Bronchus fibroblast of lung (primary cell): ENCODE data around the gene PPP1R12A. TPM values are rescaled to one million over a fixed set of nuclear protein-coding genes. Genes with fewer than 3 reads are reported as not detected.

Experiments used
- total RNA-seq: library from RNA; depleted of rRNA; stranded (reverse); fragments of >200 nt; gene quantifications from 2 replicates; pipeline ENCODE4 v1.2.3, GENCODE V29; 2015

The PPP1R12A gene
- 33.3 and 39.0 TPM in 2 replicates for total RNA-seq

GRCh38 chr12:79935021-79935623 is at the start of gene PPP1R12A:
TSS of gene PPP1R12A (minus strand) at chr12:79935097. CDS start at chr12:79934931, 166 bp downstream.

Other genes with a start within 250 kb of the PPP1R12A start
- 16.4 and 33.5 TPM in 2 replicates for gene PAWR, start 244.1 kb downstream of the PPP1R12A start, total RNA-seq
- gene OTOGL, start 164.4 kb upstream of the PPP1R12A start, total RNA-seq: under 0.01 and 0.17 TPM in 2 replicates